Keratinocyte (primary cell): ENCODE data around the gene ANO9.

Experiments used
- CTCF ChIP-seq, 3 experiments: IDR thresholded peaks in 1 of 3; conservative IDR thresholded peaks in 1 of 3; optimal IDR thresholded peaks in 1 of 3; 2 replicates in 2 of 3; 3 replicates in 1 of 3; pipeline versions ENCODE3 to v1.5.1; 2011; ENCODE audit warnings: low read length in 3 of 3, mild to moderate bottlenecking in 3 of 3, moderate library complexity in 2 of 3, control low read depth in 1 of 3, inconsistent platforms in 1 of 3; ENCODE audit not compliant: insufficient read depth in 2 of 3; ENCODE audit errors: extremely low read depth in 1 of 3
- EZH2 ChIP-seq: IDR thresholded peaks from one replicate; pipeline ENCODE4 v1.6.1; 2012; ENCODE audit warnings: inconsistent platforms, mild to moderate bottlenecking, low read length, moderate library complexity

GRCh38 chr11:468493-468892 lies 26.7 kb upstream of the ANO9 start:
- TF ChIP-seq CTCF (optimal IDR thresholded peaks at IDR 0.05 in 1 of 3, IDR thresholded peaks at IDR 0.05 in 1 of 3, conservative IDR thresholded peaks at IDR 0.05 in 1 of 3; ENCODE audit: extremely low read depth in 1 of 3, insufficient read depth in 2 of 3, low read length in 3 of 3) (no peak), EZH2 (no peak)
